EH (cell line): ENCODE data around the gene IKBIP.
"Not testable (repeated sequence)": the region's sequence is repeated elsewhere in the genome, so short reads cannot be mapped to it uniquely, and the experiment has no call there.

Source experiments
- DNase-seq: peaks from one replicate; pipeline ENCODE4 v3.0.0-alpha.2; 2015; ENCODE audit warnings: low read depth

The IKBIP gene

GRCh38 chr12:98576795-98577194, 67.8 kb downstream of the IKBIP start:
- DNase-seq, result not testable (repeated sequence)

GRCh38 chr12:98575013-98575412, 69.6 kb downstream of the IKBIP start:
- no peak for DNase-seq
